ENCODE measurements around the gene C16orf82. TPM values are rescaled to one million over a fixed set of nuclear protein-coding genes. Genes with fewer than 3 reads are reported as not detected.

C16orf82 gene
- total RNA-seq, 1 donor from 2014 or later, result not detected

Other genes starting within 250 kb of the C16orf82 start
- gene KDM8, start 136.6 kb downstream of the C16orf82 start, total RNA-seq, result 0.17 and 4.3 TPM in 2 replicates
- gene NSMCE1, start 201.8 kb downstream of the C16orf82 start, total RNA-seq, result 72.1 and 94.6 TPM in 2 replicates
- 20.1 and 31.7 TPM in 2 replicates for gene IL4R, start 247.0 kb downstream of the C16orf82 start, total RNA-seq